ENCODE results near the gene KMT2D.

The KMT2D gene

GRCh38 chr12:49088150-49088931 lies 27.7 kb upstream of the KMT2D start:
- TF ChIP-seq CTCF (IDR thresholded peaks at IDR 0.05; ENCODE audit: low read depth, low read length) (peak; percentile 79), EZH2phosphoT487 (IDR thresholded peaks at IDR 0.05; ENCODE audit: low read depth) (no peak)
- peak overlapping the region; percentile 99 for H2AFZ ChIP-seq (ENCODE audit: low read depth, low read length)

GRCh38 chr12:49086116-49086515 lies 25.5 kb upstream of the KMT2D start:
- H3K27me3 ChIP-seq (ENCODE audit: low read depth, low read length), result peaks cover 17% of the 10 kb centered on the region
- H3K4me2 ChIP-seq (ENCODE audit: low read length), result no peak overlapping the region
- peaks cover 10% of the 10 kb centered on the region for H3K4me1 ChIP-seq (ENCODE audit: low read length)
- H3K4me3 ChIP-seq (ENCODE audit: low read length), result no peak overlapping the region
- H3K79me2 ChIP-seq (ENCODE audit: low read length), result no peaks in the 10 kb centered on the region
- no peak overlapping the region for H3K27ac ChIP-seq (ENCODE audit: low read length)
- H3K9me3 ChIP-seq (ENCODE audit: insufficient read depth, low read length), result no peaks in the 10 kb centered on the region
- H3K9ac ChIP-seq (ENCODE audit: low read length), result no peak overlapping the region
- no peak overlapping the region for H2AFZ ChIP-seq (ENCODE audit: low read depth, low read length)
- no peaks in the 10 kb centered on the region for H4K20me1 ChIP-seq (ENCODE audit: insufficient read depth, low read length)
- H3K36me3 ChIP-seq (replicated peaks; ENCODE audit: low read depth, low read length), result no peaks in the 10 kb centered on the region
- TF ChIP-seq EZH2phosphoT487 (IDR thresholded peaks at IDR 0.05; ENCODE audit: low read depth), result no peak
- TF ChIP-seq CTCF (IDR thresholded peaks at IDR 0.05; ENCODE audit: low read depth, low read length), result no peak

More at GRCh38 chr12:49088150-49088931, 27.7 kb upstream of the KMT2D start:
- peak overlapping the region; percentile 89 for H3K4me2 ChIP-seq (ENCODE audit: low read length)
- H3K36me3 ChIP-seq (replicated peaks; ENCODE audit: low read depth, low read length), result no peaks in the 10 kb centered on the region
- H3K9me3 ChIP-seq (ENCODE audit: insufficient read depth, low read length), result no peaks in the 10 kb centered on the region
- peaks cover 37% of the 10 kb centered on the region for H3K27me3 ChIP-seq (ENCODE audit: low read depth, low read length)
- peak overlapping the region; percentile 71 for H3K4me3 ChIP-seq (ENCODE audit: low read length)
- peaks cover 20% of the 10 kb centered on the region for H3K4me1 ChIP-seq (ENCODE audit: low read length)
- peak overlapping the region; percentile 46 for H3K9ac ChIP-seq (ENCODE audit: low read length)
- H3K79me2 ChIP-seq (ENCODE audit: low read length), result no peaks in the 10 kb centered on the region
- no peaks in the 10 kb centered on the region for H4K20me1 ChIP-seq (ENCODE audit: insufficient read depth, low read length)
- H3K27ac ChIP-seq (ENCODE audit: low read length), result no peak overlapping the region

GRCh38 chr12:49084438-49084837 lies 23.8 kb upstream of the KMT2D start:
- Histone ChIP-seq H2AFZ (ENCODE audit: low read depth, low read length) (no peak overlapping the region), H3K4me1 (ENCODE audit: low read length) (peaks cover 10% of the 10 kb centered on the region), H3K4me3 (ENCODE audit: low read length) (no peak overlapping the region), H3K27ac (ENCODE audit: low read length) (no peak overlapping the region), H3K79me2 (ENCODE audit: low read length) (no peaks in the 10 kb centered on the region), H4K20me1 (ENCODE audit: insufficient read depth, low read length) (no peaks in the 10 kb centered on the region), H3K4me2 (ENCODE audit: low read length) (no peak overlapping the region), H3K36me3 (replicated peaks; ENCODE audit: low read depth, low read length) (no peaks in the 10 kb centered on the region), H3K9me3 (ENCODE audit: insufficient read depth, low read length) (no peaks in the 10 kb centered on the region), H3K9ac (ENCODE audit: low read length) (no peak overlapping the region), H3K27me3 (ENCODE audit: low read depth, low read length) (peaks cover 13% of the 10 kb centered on the region; the same call in 1 of the 2 replicates)
- TF ChIP-seq EZH2phosphoT487 (IDR thresholded peaks at IDR 0.05; ENCODE audit: low read depth) (no peak), CTCF (IDR thresholded peaks at IDR 0.05; ENCODE audit: low read depth, low read length) (no peak)

- no peak overlapping the region for H3K4me2 ChIP-seq (ENCODE audit: low read length)
- H3K9me3 ChIP-seq (ENCODE audit: insufficient read depth, low read length), result no peaks in the 10 kb centered on the region
- no peaks in the 10 kb centered on the region for H4K20me1 ChIP-seq (ENCODE audit: insufficient read depth, low read length)
- H2AFZ ChIP-seq (ENCODE audit: low read depth, low read length), result no peak overlapping the region
- H3K79me2 ChIP-seq (ENCODE audit: low read length), result no peaks in the 10 kb centered on the region
- no peaks in the 10 kb centered on the region for H3K36me3 ChIP-seq (replicated peaks; ENCODE audit: low read depth, low read length)
- TF ChIP-seq CTCF (IDR thresholded peaks at IDR 0.05; ENCODE audit: low read depth, low read length), result no peak
- TF ChIP-seq EZH2phosphoT487 (IDR thresholded peaks at IDR 0.05; ENCODE audit: low read depth), result no peak
- H3K4me3 ChIP-seq (ENCODE audit: low read length), result no peak overlapping the region
- H3K4me1 ChIP-seq (ENCODE audit: low read length), result no peaks in the 10 kb centered on the region
- no peak overlapping the region for H3K27ac ChIP-seq (ENCODE audit: low read length)
- 0 out of 2 replicates have a peak, but pooled peaks cover 9% of the 10 kb centered on the region for H3K27me3 ChIP-seq (ENCODE audit: low read depth, low read length)
- no peak overlapping the region for H3K9ac ChIP-seq (ENCODE audit: low read length)
These were observed 19.2 kb upstream of the KMT2D start for GRCh38 chr12:49079793-49080192.

Data from OCI-LY3 (cell line).